SU-DHL-6 (cell line): ENCODE measurements around the gene GBP7.

Source experiments
- H2AFZ ChIP-seq: fragments of 200-600 bp; sonication (generic); 2 replicates; pipeline ENCODE4 v1.6.1; 2014; ENCODE audit warnings: low read depth, mild to moderate bottlenecking, moderate library complexity, mixed read lengths, antibody characterized with exemption, low read length; ENCODE audit not compliant: severe bottlenecking
- H3F3A ChIP-seq: fragments of 200-600 bp; shearing (Covaris generic); 2 replicates; pipeline ENCODE4 v1.6.0; 2016; ENCODE audit warnings: antibody characterized with exemption, mild to moderate bottlenecking; ENCODE audit not compliant: insufficient read depth
- H3K27ac ChIP-seq: fragments of 200-600 bp; sonication (generic); 2 replicates; pipeline ENCODE4 v1.5.1; 2016; ENCODE audit warnings: low read depth, mild to moderate bottlenecking, low read length, moderate library complexity, mixed read lengths
- H3K27me3 ChIP-seq: fragments of 200-600 bp; sonication (generic), shearing (Covaris generic); 2 replicates; pipeline ENCODE4 v1.6.0; 2014; ENCODE audit warnings: mild to moderate bottlenecking, low read length
- H3K36me3 ChIP-seq: fragments of 200-600 bp; sonication (generic); 2 replicates; pipeline ENCODE4 v1.6.1; 2014; ENCODE audit warnings: mild to moderate bottlenecking, low read length, mixed read lengths
- H3K4me2 ChIP-seq: fragments of 300-600, 200-600 bp; shearing (Covaris generic), sonication (generic); 2 replicates; pipeline ENCODE4 v1.6.0; 2014; ENCODE audit warnings: low read length, low read depth, mild to moderate bottlenecking; ENCODE audit not compliant: poor library complexity, severe bottlenecking
- H3K4me3 ChIP-seq: fragments of 200-600 bp; sonication (generic); 2 replicates; pipeline ENCODE4 v1.5.1; 2014; ENCODE audit warnings: antibody characterized with exemption, low read length, mild to moderate bottlenecking, mixed read lengths; ENCODE audit not compliant: insufficient read depth, poor library complexity, severe bottlenecking
- H3K79me2 ChIP-seq: fragments of 200-600 bp; sonication (generic); 2 replicates; pipeline ENCODE4 v1.6.1; 2014; ENCODE audit warnings: mild to moderate bottlenecking, low read length, moderate library complexity; ENCODE audit not compliant: insufficient read depth
- H3K9ac ChIP-seq: fragments of 200-600 bp; sonication (generic); 2 replicates; pipeline ENCODE4 v1.7.0; 2014; ENCODE audit warnings: mild to moderate bottlenecking, low read length
- H3K9me2 ChIP-seq: fragments of 200-600 bp; sonication (generic); replicated peaks from 2 replicates; pipeline ENCODE4 v1.6.1; 2014; ENCODE audit warnings: low read length; ENCODE audit not compliant: insufficient read depth
- H3K9me3 ChIP-seq: fragments of 200-600 bp; sonication (generic); 2 replicates; pipeline ENCODE4 v1.6.1; 2014; ENCODE audit warnings: low read length, mixed read lengths; ENCODE audit not compliant: insufficient read depth
- H4K20me1 ChIP-seq: fragments of 200-600 bp; sonication (generic); 2 replicates; pipeline ENCODE4 v1.6.1; 2014; ENCODE audit warnings: low read depth, mild to moderate bottlenecking, antibody characterized with exemption, low read length, moderate library complexity, mixed read lengths
- EZH2phosphoT487 ChIP-seq: fragments of 200-600 bp; sonication (generic), shearing (Covaris generic); conservative IDR thresholded peaks from 2 replicates; pipeline ENCODE4 v1.6.1; 2018; ENCODE audit warnings: mild to moderate bottlenecking, antibody characterized with exemption, low read length, moderate library complexity, mixed read lengths
- TF ChIP-seq, protein P1 (sequence below): fragments of 200-600 bp; sonication (generic); IDR thresholded peaks from one replicate; pipeline ENCODE4 v1.5.1; 2017; ENCODE audit warnings: antibody characterized with exemption, mild to moderate bottlenecking, low read length, moderate library complexity; ENCODE audit not compliant: insufficient read depth, poor library complexity, severe bottlenecking

Gene GBP7

GRCh38 chr1:89125240-89125912 lies 50.4 kb downstream of the GBP7 start:
- Histone ChIP-seq H3K9ac (no peak overlapping the region), H3K4me2 (no peak overlapping the region), H3K27me3 (no peaks in the 10 kb centered on the region), H3F3A (no peaks in the 10 kb centered on the region), H3K27ac (no peak overlapping the region), H3K9me2 (no peaks in the 10 kb centered on the region), H3K36me3 (no peaks in the 10 kb centered on the region), H2AFZ (no peak overlapping the region), H3K79me2 (no peaks in the 10 kb centered on the region), H3K9me3 (no peaks in the 10 kb centered on the region), H4K20me1 (no peaks in the 10 kb centered on the region), H3K4me3 (no peak overlapping the region)
- TF ChIP-seq EZH2phosphoT487, result no peak
- TF ChIP-seq, protein P1, sequence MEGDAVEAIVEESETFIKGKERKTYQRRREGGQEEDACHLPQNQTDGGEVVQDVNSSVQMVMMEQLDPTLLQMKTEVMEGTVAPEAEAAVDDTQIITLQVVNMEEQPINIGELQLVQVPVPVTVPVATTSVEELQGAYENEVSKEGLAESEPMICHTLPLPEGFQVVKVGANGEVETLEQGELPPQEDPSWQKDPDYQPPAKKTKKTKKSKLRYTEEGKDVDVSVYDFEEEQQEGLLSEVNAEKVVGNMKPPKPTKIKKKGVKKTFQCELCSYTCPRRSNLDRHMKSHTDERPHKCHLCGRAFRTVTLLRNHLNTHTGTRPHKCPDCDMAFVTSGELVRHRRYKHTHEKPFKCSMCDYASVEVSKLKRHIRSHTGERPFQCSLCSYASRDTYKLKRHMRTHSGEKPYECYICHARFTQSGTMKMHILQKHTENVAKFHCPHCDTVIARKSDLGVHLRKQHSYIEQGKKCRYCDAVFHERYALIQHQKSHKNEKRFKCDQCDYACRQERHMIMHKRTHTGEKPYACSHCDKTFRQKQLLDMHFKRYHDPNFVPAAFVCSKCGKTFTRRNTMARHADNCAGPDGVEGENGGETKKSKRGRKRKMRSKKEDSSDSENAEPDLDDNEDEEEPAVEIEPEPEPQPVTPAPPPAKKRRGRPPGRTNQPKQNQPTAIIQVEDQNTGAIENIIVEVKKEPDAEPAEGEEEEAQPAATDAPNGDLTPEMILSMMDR, result no peak

GRCh38 chr1:89121641-89122040 lies 54.2 kb downstream of the GBP7 start:
- no peaks in the 10 kb centered on the region for H3K79me2 ChIP-seq
- no peaks in the 10 kb centered on the region for H4K20me1 ChIP-seq
- H3K27me3 ChIP-seq, result no peaks in the 10 kb centered on the region
- no peak overlapping the region for H2AFZ ChIP-seq
- H3F3A ChIP-seq, result no peaks in the 10 kb centered on the region
- no peak overlapping the region for H3K4me2 ChIP-seq
- no peak overlapping the region for H3K27ac ChIP-seq
- H3K4me3 ChIP-seq, result no peak overlapping the region
- TF ChIP-seq, protein P1, result no peak
- TF ChIP-seq EZH2phosphoT487, result no peak
- no peak overlapping the region for H3K9ac ChIP-seq
- H3K9me3 ChIP-seq, result no peaks in the 10 kb centered on the region
- no peaks in the 10 kb centered on the region for H3K36me3 ChIP-seq
- no peaks in the 10 kb centered on the region for H3K9me2 ChIP-seq

DNA sequence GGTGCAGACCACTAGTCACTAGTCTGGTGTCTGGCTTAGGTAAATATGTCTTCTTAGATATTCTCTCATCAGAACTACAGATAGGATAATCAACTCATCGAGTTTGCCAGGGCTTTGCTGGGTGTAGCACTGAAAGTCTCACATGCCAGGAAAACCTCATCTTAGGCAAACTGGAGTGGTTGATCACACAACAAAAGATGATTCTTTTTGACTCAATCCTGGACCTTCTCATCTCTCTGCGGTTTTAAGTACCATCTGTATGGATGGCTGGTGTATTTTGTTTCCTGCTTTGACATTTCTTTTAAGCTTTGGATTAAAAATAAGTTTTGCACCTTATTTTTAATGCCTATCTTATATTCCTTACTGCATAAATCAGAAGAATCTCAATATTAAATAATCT lies 61.1 kb downstream of the GBP7 start:
- H3K27me3 ChIP-seq, result no peaks in the 10 kb centered on the region
- no peak overlapping the region for H3K4me2 ChIP-seq
- no peak overlapping the region for H2AFZ ChIP-seq
- TF ChIP-seq EZH2phosphoT487, result no peak
- TF ChIP-seq, protein P1, result no peak
- no peak overlapping the region for H3K27ac ChIP-seq
- no peak overlapping the region for H3K4me3 ChIP-seq
- H3K9ac ChIP-seq, result no peak overlapping the region
- no peaks in the 10 kb centered on the region for H3K79me2 ChIP-seq
- H3F3A ChIP-seq, result no peaks in the 10 kb centered on the region
- no peaks in the 10 kb centered on the region for H4K20me1 ChIP-seq
- no peaks in the 10 kb centered on the region for H3K9me3 ChIP-seq
- no peaks in the 10 kb centered on the region for H3K36me3 ChIP-seq
- H3K9me2 ChIP-seq, result no peaks in the 10 kb centered on the region
